Gastrocnemius medialis (tissue), 4 donors: ENCODE results near the gene VWA8. TPM values are rescaled to one million over a fixed set of nuclear protein-coding genes. Genes with fewer than 3 reads are reported as not detected.

Experiments
- ATAC-seq, 2 donors: fragments of 150-250 bp; one replicate each; pipeline ENCODE4 v1.9.1; 2016
- DNase-seq, 2 donors: peaks; one replicate each; pipeline ENCODE4 v3.0.0-alpha.2; 2019
- H3K27ac ChIP-seq, 4 donors: fragments of 200-600 bp; sonication (generic); 1 replicate in 1 of 4; 2 replicates in 3 of 4; pipeline ENCODE4 v1.5.1; 2016 to 2018; ENCODE audit warnings: mild to moderate bottlenecking in 2 of 4, moderate library complexity in 1 of 4
- H3K27me3 ChIP-seq, 3 donors: fragments of 200-600 bp; sonication (generic) in 2 of 3; 1 replicate in 1 of 3; 2 replicates in 2 of 3; pipeline versions ENCODE4 v1.5.1 to v1.6.0; 2016 to 2019; ENCODE audit warnings: mild to moderate bottlenecking in 1 of 3, moderate library complexity in 1 of 3
- H3K36me3 ChIP-seq, 2 donors: fragments of 200-600 bp; sonication (generic) in 1 of 2; one replicate each; pipeline ENCODE4 v1.5.1; 2017 to 2018
- H3K4me1 ChIP-seq, 2 donors: fragments of 200-600 bp; sonication (generic) in 1 of 2; one replicate each; pipeline ENCODE4 v1.5.1; 2016 to 2017; ENCODE audit warnings: mild to moderate bottlenecking in 2 of 2
- H3K4me3 ChIP-seq, 4 donors: fragments of 200-600 bp; sonication (generic) in 3 of 4; 1 replicate in 1 of 4; 2 replicates in 3 of 4; pipeline ENCODE4 v1.5.1; 2016 to 2019; ENCODE audit warnings: mild to moderate bottlenecking in 2 of 4
- H3K9me3 ChIP-seq, 3 donors: fragments of 200-600 bp; sonication (generic) in 2 of 3; 1 replicate in 1 of 3; 2 replicates in 2 of 3; pipeline ENCODE4 v1.5.1; 2016 to 2019
- POLR2A ChIP-seq, 2 donors: fragments of 450-650 bp; IDR thresholded peaks; one replicate each; pipeline ENCODE4 v1.6.1; 2017; ENCODE audit warnings: antibody characterized with exemption in 2 of 2, mild to moderate bottlenecking in 2 of 2, moderate library complexity in 2 of 2
- in situ Hi-C, 4 donors: fragments of 200-750 bp; cut with MboI; loops; one replicate each; pipeline versions ENCODE4 v1.15.0 to v1.8.0; 2017; ENCODE audit warnings: low sequenced_read_pairs in 4 of 4
- intact Hi-C: fragments of 100-400 bp; cut with DNase I; formaldehyde crosslinking; loops from one replicate; pipeline ENCODE4 v1.15.1; 2023; ENCODE audit warnings: low total_unique reads
- total RNA-seq, 4 donors: library from RNA; depleted of rRNA; stranded (reverse); fragments of >200 nt; gene quantifications; one replicate each; pipeline versions ENCODE4 v1.1.0 to v1.2.3, GENCODE V29; 2016
- TF ChIP-seq, protein P1 (sequence below), 5 experiments: fragments of 450-650 bp in 3 of 5; fragments of 200-600 bp in 2 of 5; sonication (generic) in 2 of 5; IDR thresholded peaks in 4 of 5; conservative IDR thresholded peaks in 1 of 5; 1 replicate in 4 of 5; 2 replicates in 1 of 5; pipeline ENCODE4 v1.5.1; 2016 to 2019; ENCODE audit warnings: antibody characterized with exemption in 5 of 5, mild to moderate bottlenecking in 3 of 5, moderate library complexity in 3 of 5

VWA8 gene
- total RNA-seq, 4 donors from 2014 or later = 24.7 to 37.9 (median 29.7) TPM

DNA sequence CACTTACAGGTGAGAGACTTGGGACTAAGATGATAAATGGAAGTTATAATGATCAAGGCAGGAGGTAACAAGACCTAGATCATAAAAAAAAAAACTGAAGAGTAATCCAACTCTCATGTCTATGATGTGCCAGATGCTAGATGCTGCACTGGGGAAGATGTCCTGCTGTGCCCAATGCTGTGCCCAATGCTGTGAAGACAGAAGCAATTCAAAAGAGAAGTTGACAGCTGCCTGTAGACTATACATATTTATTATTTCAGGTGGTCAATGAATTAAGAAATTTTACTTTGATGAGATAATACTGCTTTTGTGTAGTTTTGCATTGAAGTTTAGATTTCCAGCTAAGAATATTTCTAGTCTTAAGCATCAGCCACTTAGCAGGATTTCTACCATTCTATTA is 21.5 kb downstream of the VWA8 start:
- peaks cover 28 to 42% of the 10 kb centered on the region in 2 donors for H3K4me1 ChIP-seq
- peak in 1 of 2 donors; percentile 35 for ATAC-seq

GRCh38 chr13:41938918-41939317 is 22.0 kb downstream of the VWA8 start:
- Histone ChIP-seq H3K4me1 (peaks cover 28 to 42% of the 10 kb centered on the region in 2 donors), H3K27me3 (no peaks in the 10 kb centered on the region), H3K4me3 (no peak overlapping the region), H3K9me3 (no peaks in the 10 kb centered on the region), H3K36me3 (no peaks in the 10 kb centered on the region), H3K27ac (peak overlapping the region in 2 of 4 donors; percentile 24 to 70)
- no peak for ATAC-seq
- in situ Hi-C loops = no loop called here
- TF ChIP-seq, protein P1, sequence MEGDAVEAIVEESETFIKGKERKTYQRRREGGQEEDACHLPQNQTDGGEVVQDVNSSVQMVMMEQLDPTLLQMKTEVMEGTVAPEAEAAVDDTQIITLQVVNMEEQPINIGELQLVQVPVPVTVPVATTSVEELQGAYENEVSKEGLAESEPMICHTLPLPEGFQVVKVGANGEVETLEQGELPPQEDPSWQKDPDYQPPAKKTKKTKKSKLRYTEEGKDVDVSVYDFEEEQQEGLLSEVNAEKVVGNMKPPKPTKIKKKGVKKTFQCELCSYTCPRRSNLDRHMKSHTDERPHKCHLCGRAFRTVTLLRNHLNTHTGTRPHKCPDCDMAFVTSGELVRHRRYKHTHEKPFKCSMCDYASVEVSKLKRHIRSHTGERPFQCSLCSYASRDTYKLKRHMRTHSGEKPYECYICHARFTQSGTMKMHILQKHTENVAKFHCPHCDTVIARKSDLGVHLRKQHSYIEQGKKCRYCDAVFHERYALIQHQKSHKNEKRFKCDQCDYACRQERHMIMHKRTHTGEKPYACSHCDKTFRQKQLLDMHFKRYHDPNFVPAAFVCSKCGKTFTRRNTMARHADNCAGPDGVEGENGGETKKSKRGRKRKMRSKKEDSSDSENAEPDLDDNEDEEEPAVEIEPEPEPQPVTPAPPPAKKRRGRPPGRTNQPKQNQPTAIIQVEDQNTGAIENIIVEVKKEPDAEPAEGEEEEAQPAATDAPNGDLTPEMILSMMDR (IDR thresholded peaks at IDR 0.05 in 4 of 5, conservative IDR thresholded peaks at IDR 0.05 in 1 of 5) = no peak
- no peak for TF ChIP-seq POLR2A (IDR thresholded peaks at IDR 0.05)
- intact Hi-C loops = no loop called here
- no peak for DNase-seq

More for the DNA sequence above, 21.5 kb downstream of the VWA8 start:
- intact Hi-C loops = no loop called here
- H3K27ac ChIP-seq = peak overlapping the region in 2 of 4 donors; percentile 57 to 70
- TF ChIP-seq, protein P1 (IDR thresholded peaks at IDR 0.05 in 4 of 5, conservative IDR thresholded peaks at IDR 0.05 in 1 of 5) = no peak
- no peak for TF ChIP-seq POLR2A (IDR thresholded peaks at IDR 0.05)
- no peaks in the 10 kb centered on the region for H3K36me3 ChIP-seq
- no peaks in the 10 kb centered on the region for H3K27me3 ChIP-seq
- in situ Hi-C loops = no loop called here
- DNase-seq = no peak
- no peak overlapping the region for H3K4me3 ChIP-seq
- H3K9me3 ChIP-seq = no peaks in the 10 kb centered on the region

DNA sequence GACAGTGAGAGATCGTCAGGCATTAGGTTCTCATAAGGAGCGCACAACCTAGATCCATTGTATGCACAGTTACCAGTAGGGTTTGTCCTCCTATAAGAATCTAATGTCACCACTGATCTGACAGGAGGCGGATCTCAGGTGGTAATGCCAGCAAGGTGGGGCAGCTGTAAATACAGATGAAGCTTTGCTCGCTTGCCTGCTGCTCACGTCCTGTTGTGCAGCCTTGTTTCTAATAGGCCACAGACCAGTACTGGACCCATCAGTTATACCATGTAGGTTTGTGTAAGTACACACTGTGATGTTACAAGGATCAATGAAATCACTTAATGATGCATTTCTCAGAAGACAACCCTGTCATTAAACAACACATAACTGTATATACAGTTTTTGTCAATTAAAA is 23.5 kb downstream of the VWA8 start:
- TF ChIP-seq, protein P1 (IDR thresholded peaks at IDR 0.05 in 4 of 5, conservative IDR thresholded peaks at IDR 0.05 in 1 of 5) = no peak
- no peak for TF ChIP-seq POLR2A (IDR thresholded peaks at IDR 0.05)
- no peaks in the 10 kb centered on the region for H3K9me3 ChIP-seq
- H3K27me3 ChIP-seq = no peaks in the 10 kb centered on the region
- peaks cover 28 to 38% of the 10 kb centered on the region in 2 donors for H3K4me1 ChIP-seq
- H3K4me3 ChIP-seq = no peak overlapping the region
- no peak for DNase-seq
- no peak for ATAC-seq
- no peaks in the 10 kb centered on the region for H3K36me3 ChIP-seq
- H3K27ac ChIP-seq = no peak overlapping the region
- intact Hi-C loops = no loop called here
- in situ Hi-C loops = no loop called here

DNA sequence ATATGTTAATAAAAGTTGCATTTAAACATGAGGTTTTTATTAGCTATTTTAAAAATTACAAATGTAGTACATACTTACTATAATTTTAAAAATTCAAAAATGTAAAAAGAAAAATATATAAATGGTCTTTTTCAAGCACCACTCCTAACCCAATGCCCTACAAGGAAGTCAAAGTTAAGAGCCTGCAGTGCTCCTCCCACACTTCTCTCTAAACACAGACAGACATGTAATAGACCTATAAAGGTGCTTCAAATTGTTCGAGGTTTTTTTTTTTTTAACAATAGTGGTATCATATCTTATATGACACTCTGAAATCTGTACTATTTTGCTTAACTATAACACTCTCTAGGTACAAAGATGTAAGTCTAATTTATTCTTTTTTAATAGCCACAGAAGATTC is 25.4 kb downstream of the VWA8 start:
- intact Hi-C loops (no loop called here), in situ Hi-C loops (no loop called here)
- TF ChIP-seq, protein P1 (IDR thresholded peaks at IDR 0.05 in 4 of 5, conservative IDR thresholded peaks at IDR 0.05 in 1 of 5) = no peak
- Histone ChIP-seq H3K4me1 (peaks cover 16 to 25% of the 10 kb centered on the region in 2 donors), H3K36me3 (no peaks in the 10 kb centered on the region), H3K4me3 (no peak overlapping the region), H3K27me3 (no peaks in the 10 kb centered on the region), H3K27ac (no peak overlapping the region), H3K9me3 (no peaks in the 10 kb centered on the region)
- no peak for ATAC-seq
- no peak for DNase-seq

- no peak for DNase-seq
- no peak for TF ChIP-seq POLR2A (IDR thresholded peaks at IDR 0.05)
- TF ChIP-seq, protein P1 (IDR thresholded peaks at IDR 0.05 in 4 of 5, conservative IDR thresholded peaks at IDR 0.05 in 1 of 5) = no peak
- in situ Hi-C loops (no loop called here), intact Hi-C loops (no loop called here)
- Histone ChIP-seq H3K27me3 (no peaks in the 10 kb centered on the region), H3K4me1 (peaks cover 11 to 20% of the 10 kb centered on the region in 2 donors), H3K9me3 (no peaks in the 10 kb centered on the region), H3K4me3 (no peak overlapping the region), H3K27ac (peak overlapping the region in 1 of 4 donors; percentile 6), H3K36me3 (no peaks in the 10 kb centered on the region)
- no peak for ATAC-seq
These were observed 25.9 kb downstream of the VWA8 start for GRCh38 chr13:41934994-41935393.
